Motor neuron (in vitro differentiated cells): Measurements from ENCODE around the gene KCNH2. TPM values are rescaled to one million over a fixed set of nuclear protein-coding genes. Genes with fewer than 3 reads are reported as not detected.
A peak's percentile ranks its signal among the peaks of the same experiment; 100 is the strongest.

ENCODE experiments used
- ATAC-seq, 8 experiments: fragments of 200-7000 bp; cut with Tn5 transposase; replicated peaks in 6 of 8; 2 replicates each; pipeline ENCODE4 v1.8.0; 2021; ENCODE audit warnings: mild to moderate bottlenecking in 8 of 8, moderate library complexity in 8 of 8
- H3K27ac ChIP-seq, 2 donors: fragments of 250-450 bp; sonication (Bioruptor Pico); 2 replicates each; pipeline ENCODE4 v1.9.0; 2021; ENCODE audit warnings: antibody characterized with exemption in 2 of 2, mild to moderate bottlenecking in 2 of 2, moderate library complexity in 1 of 2
- H3K4me1 ChIP-seq, 2 donors: fragments of 250-450 bp; sonication (Bioruptor Pico); replicated peaks in 1 of 2; 2 replicates each; pipeline ENCODE4 v1.6.1; 2021; ENCODE audit warnings: antibody characterized with exemption in 2 of 2, mild to moderate bottlenecking in 2 of 2, moderate library complexity in 1 of 2
- H3K4me3 ChIP-seq, 5 donors: fragments of 250-450 bp; sonication (Bioruptor Pico); 2 replicates each; pipeline ENCODE4 v1.9.0; 2021; ENCODE audit warnings: antibody characterized with exemption in 5 of 5, mild to moderate bottlenecking in 5 of 5, moderate library complexity in 4 of 5
- WGBS, 10 experiments: fragments of 450-650 bp; shearing (Covaris generic); methylation state at CpG; one replicate each; pipeline ENCODE4 v1.0.0; 2022; 5-methylcytosine and 5-hydroxymethylcytosine counted together
- in situ Hi-C, 9 experiments: fragments of 400-800 bp; cut with MboI; loops; one replicate each; pipeline ENCODE4 v1.15.0; 2021; ENCODE audit warnings: low sequenced_read_pairs in 9 of 9, low pct_unique_long_range_greater_than_20kb in 2 of 9; ENCODE audit not compliant: unreplicated experiment in 9 of 9
- total RNA-seq, 8 experiments: library from RNA; unstranded; fragments of 300-600 nt; gene quantifications; 2 replicates each; pipeline versions ENCODE4 v1.2.3 to v1.2.4, GENCODE V29; 2022

The KCNH2 gene
- total RNA-seq, 8 experiments from 2014 or later: 0.38 to 38.5 (median 20.9) TPM

DNA sequence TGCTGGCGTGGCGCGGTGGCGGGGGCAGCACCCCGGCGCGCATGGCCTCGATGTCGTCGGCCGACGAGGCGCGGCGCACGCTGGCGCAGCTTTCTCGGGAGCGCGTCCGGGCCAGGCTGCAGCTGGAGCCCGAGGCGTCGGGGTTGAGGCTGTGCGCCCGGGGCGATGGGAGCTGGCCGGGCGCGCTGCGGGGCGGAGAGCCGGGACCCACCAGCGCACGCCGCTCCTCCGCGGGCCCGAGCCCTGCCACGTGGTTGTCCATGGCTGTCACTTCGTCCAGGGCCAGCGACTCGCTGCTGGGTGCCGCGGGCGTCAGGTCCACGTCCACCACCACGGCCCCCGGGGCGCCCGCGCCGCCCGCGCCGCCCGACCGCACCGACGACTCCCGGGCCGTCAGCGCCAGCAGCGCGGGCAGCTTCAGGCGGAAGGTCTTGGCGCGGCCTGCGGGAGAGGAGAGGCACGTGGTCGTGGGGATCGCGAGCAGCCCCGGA lies 20.0 kb downstream of the KCNH2 start:
- in situ Hi-C loops: no loop called here
- H3K4me1 ChIP-seq: peaks cover 46 to 53% of the 10 kb centered on the region in 2 donors
- no peak for ATAC-seq
- H3K4me3 ChIP-seq: no peak overlapping the region
- WGBS, 10 experiments: 23 to 95% (median 82%) methylated on average over 2 to 21 of the region's 74 CpGs; no CpG with 5 or more reads in 6 of the 10 experiments
- no peak overlapping the region for H3K27ac ChIP-seq

- H3K4me3 ChIP-seq: no peak overlapping the region
- H3K4me1 ChIP-seq: peaks cover 39 to 46% of the 10 kb centered on the region in 2 donors
- in situ Hi-C loops: no loop called here
- no peak overlapping the region for H3K27ac ChIP-seq
- no peak for ATAC-seq
- 50 to 86% (median 83%) methylated on average over 1 to 6 of the region's 26 CpGs; no CpG with 5 or more reads in 5 of the 10 experiments for WGBS, 10 experiments
Measured at GRCh38 chr7:150957133-150958020, 20.7 kb downstream of the KCNH2 start.

DNA sequence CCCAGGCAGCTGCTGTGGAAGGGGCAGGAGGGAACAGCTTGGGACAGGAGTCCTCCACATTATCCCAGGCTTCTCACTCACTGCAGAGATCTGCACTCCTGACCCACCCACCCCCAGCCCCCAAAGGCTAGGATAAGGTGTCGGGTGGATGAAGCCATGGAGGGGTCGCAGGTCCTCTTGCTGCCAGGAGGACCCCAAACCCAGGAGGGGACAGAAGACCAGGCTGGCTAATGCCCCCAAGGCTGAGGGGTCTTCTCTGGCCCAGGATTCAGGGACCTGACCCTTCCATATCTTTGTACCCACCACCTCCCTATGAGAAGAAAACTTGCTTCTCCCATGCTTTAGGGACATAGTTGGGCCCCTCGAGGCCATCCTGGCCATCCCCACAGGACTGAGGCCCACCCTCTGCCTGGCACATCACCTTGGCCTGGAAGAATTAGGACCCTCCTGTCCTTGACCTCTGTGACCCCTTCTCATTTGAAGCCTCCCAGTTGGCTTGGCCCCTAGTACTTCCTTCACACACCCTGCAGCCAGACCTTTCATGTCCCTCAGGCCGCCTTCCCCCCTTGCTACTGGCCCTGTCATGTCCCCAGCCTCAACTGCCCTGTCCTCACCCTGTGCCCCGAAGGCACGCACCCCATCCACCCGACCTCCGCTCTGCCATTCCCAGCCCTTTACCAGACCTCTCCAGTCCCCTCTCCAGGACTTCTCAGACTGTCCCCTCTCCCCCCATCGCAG lies 21.6 kb downstream of the KCNH2 start:
- in situ Hi-C loops: no loop called here
- H3K4me3 ChIP-seq: no peak overlapping the region
- peak overlapping the region; percentile 37 to 59 for H3K27ac ChIP-seq
- peaks cover 30 to 38% of the 10 kb centered on the region in 2 donors for H3K4me1 ChIP-seq
- peak in 2 of 8 experiments; percentile 9 to 14 for ATAC-seq
- WGBS, 10 experiments: no CpG with 5 or more reads among the region's 9 CpGs

DNA sequence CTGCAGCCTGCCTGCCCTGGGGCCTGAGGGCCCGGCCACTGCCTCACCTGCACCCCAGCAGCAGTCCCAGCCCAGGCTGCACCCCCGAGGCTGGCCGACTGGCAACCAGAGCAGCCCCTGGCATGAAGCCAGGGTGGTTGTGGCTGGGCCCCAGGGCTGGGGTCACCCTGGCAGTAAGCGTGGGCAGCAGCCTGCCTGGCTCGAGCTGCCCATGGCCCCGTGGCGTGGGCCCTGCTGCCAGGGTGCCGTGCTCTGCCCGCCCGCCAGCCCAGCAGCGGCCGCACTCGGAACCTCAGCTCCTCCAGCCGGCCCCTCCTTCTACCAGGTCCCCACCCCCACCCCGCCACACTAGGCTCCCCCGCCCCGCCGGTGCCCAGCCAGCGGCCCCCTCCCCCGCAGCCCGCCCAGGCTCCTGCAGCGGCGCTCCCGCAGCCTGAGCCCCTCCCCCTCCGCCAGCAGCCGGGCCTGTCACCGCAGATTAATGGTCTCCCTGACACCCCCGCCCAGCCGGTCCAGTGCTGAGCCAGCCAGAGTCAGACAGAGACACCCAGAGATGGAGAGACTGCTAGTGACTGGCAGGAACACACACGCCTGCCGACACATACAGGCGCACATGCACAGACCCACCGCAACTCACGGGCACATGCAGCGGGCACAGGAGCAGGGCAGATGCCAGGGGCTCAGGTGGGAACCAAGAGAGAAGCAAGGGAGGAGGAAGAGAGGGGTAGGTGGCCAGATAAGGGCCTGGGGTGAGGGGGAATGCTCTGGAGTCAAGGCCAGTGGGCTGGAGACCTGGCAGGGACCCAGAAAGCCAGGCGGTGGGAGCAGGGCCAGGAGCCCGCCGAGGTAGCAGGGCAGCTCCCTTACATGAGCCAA lies 22.4 kb downstream of the KCNH2 start:
- H3K4me1 ChIP-seq: peaks cover 25 to 30% of the 10 kb centered on the region in 2 donors
- in situ Hi-C loops: no loop called here
- ATAC-seq: peak; percentile 51 to 96 (median 94)
- peak overlapping the region; percentile 59 to 79 for H3K27ac ChIP-seq
- H3K4me3 ChIP-seq: no peak overlapping the region
- 8 to 28% (median 25%) methylated on average over 2 to 4 of the region's 38 CpGs; no CpG with 5 or more reads in 7 of the 10 experiments for WGBS, 10 experiments

DNA sequence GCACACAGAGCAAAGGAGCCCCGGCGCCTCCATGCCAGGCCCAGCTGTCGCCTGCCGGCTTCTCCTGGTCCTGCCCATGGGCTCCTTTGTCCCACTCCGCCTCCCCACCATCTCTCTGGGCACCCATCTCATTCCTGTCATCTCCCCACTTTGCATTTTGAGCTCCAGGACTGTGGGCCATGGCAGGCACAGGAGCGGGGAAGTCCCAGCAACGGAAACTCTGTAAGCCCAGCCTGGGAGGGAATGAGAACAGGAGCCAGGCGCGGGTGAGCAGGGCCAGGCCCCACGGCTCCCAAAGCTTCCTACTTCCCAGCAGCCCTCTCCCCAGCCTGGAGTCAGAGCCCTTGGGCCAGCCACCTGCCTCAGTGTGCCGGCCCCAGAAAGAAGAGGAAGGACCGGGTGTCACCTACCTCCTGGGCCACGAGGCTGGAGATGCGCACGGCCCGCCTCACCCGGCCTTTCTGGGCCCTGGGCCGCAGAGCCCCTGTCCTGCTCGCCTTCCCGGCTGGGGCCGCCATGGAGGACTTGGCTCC lies 23.1 kb downstream of the KCNH2 start:
- ATAC-seq: no peak
- peak overlapping the region; percentile 51 to 79 for H3K27ac ChIP-seq
- H3K4me1 ChIP-seq: peaks cover 25 to 28% of the 10 kb centered on the region in 2 donors
- 0 to 94% (median 52%) methylated on average over 1 to 5 of the region's 21 CpGs; no CpG with 5 or more reads in 5 of the 10 experiments for WGBS, 10 experiments
- in situ Hi-C loops: no loop called here
- H3K4me3 ChIP-seq: no peak overlapping the region

GRCh38 chr7:150954201-150954985 lies 23.7 kb downstream of the KCNH2 start:
- in situ Hi-C loops: no loop called here
- Histone ChIP-seq H3K27ac (no peak overlapping the region), H3K4me3 (no peak overlapping the region), H3K4me1 (peaks cover 30% of the 10 kb centered on the region in 2 donors)
- no peak for ATAC-seq
- 60 to 90% (median 85%) methylated on average over 1 to 6 of the region's 9 CpGs; no CpG with 5 or more reads in 7 of the 10 experiments for WGBS, 10 experiments

DNA sequence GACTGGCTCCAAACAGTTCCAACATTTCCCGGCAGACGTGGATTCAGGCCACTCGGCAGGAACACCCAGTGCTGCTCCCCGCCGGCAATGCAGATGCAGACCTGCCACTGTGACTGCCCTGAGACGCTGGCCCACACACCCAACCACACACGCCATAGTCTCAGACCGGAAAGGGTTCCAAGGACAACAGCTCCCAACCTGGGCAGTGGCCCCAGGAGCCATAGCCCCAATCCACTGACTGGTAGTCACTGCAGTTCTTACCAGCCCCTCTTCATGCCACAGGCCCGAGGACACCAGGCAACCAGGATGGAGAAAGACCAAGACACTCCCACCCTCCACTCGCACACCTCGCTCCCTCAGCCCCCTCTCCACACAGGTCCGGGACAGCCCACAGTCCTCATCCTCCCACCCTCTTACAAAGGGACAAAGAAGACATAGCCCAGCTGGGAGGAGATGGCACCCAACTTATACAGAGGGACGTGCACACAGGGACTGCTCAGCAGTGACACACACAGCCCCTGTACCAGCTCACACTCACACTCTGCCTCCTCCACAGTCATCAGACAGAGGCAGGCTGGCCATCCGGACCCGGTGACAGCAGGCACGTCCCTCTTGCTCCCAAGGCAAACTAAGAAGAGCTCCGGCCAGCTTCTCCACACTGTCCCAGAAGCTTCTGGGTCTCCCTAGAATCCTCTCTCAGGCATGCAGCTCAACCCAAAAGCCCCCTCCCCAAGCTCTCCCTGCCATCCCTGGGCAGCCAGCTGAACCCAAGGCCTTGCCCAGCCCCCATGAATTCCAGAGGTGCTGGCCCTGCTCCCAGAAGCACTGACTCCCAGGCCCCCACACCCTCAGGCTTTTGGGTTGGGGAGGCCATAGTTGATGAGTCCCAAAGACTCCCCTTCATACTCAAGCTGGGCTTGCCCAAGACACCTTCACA lies 24.8 kb downstream of the KCNH2 start:
- ATAC-seq: no peak
- H3K4me3 ChIP-seq: no peak overlapping the region
- in situ Hi-C loops: no loop called here
- H3K27ac ChIP-seq: no peak overlapping the region
- 81 to 100% (median 94%) methylated on average over 2 to 6 of the region's 17 CpGs; no CpG with 5 or more reads in 6 of the 10 experiments for WGBS, 10 experiments
- peaks cover 30 to 40% of the 10 kb centered on the region in 2 donors for H3K4me1 ChIP-seq

- Histone ChIP-seq H3K4me1 (peaks cover 37 to 48% of the 10 kb centered on the region in 2 donors), H3K4me3 (no peak overlapping the region), H3K27ac (no peak overlapping the region)
- no peak for ATAC-seq
- 50 to 100% (median 86%) methylated on average over 2 to 17 of the region's 33 CpGs; no CpG with 5 or more reads in 2 of the 10 experiments for WGBS, 10 experiments
- in situ Hi-C loops: no loop called here
Measured at GRCh38 chr7:150952331-150953050, 25.6 kb downstream of the KCNH2 start.

DNA sequence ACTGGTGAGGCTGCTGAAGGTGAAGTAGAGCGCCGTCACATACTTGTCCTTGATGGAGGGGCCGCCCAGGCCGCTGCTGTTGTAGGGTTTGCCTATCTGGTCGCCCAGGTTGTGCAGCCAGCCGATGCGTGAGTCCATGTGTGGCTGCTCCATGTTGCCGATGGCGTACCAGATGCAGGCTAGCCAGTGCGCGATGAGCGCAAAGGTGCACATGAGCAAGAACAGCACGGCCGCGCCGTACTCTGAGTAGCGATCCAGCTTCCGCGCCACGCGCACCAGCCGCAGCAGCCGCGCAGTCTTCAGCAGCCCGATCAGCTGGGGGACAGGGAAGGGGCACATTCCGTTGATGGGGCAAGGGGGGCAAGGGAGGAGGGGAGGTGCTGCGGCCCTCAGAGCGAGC lies 26.6 kb downstream of the KCNH2 start:
- H3K27ac ChIP-seq: no peak overlapping the region
- H3K4me3 ChIP-seq: no peak overlapping the region
- WGBS, 10 experiments: 95% methylated on average over 4 to 16 of the region's 28 CpGs; no CpG with 5 or more reads in 8 of the 10 experiments
- ATAC-seq: no peak
- in situ Hi-C loops: no loop called here
- peaks cover 41 to 47% of the 10 kb centered on the region in 2 donors for H3K4me1 ChIP-seq

DNA sequence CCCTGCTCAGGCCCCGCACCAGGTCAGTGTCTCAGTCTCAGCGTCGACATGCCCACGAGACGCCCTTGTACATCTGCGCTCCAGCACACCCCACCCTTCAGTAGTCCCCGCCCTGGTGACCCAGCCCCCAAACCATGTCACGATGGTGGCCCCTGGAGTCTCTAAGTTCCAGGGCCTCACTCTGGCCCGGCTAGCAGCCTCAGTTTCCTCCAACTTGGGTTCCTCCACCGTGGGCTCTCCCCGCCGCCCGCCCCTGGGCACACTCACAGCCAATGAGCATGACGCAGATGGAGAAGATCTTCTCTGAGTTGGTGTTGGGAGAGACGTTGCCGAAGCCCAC lies 27.0 kb downstream of the KCNH2 start:
- WGBS, 10 experiments: 100% methylated on average over 1 of the region's 16 CpGs; no CpG with 5 or more reads in 9 of the 10 experiments
- no peak overlapping the region for H3K27ac ChIP-seq
- H3K4me1 ChIP-seq: peaks cover 37 to 45% of the 10 kb centered on the region in 2 donors
- in situ Hi-C loops: no loop called here
- H3K4me3 ChIP-seq: no peak overlapping the region
- ATAC-seq: no peak
